ENCODE measurements around the gene PKP3.
"Not testable (repeated sequence)": the region's sequence is repeated elsewhere in the genome, so short reads cannot be mapped to it uniquely, and the experiment has no call there.

Gene PKP3

DNA sequence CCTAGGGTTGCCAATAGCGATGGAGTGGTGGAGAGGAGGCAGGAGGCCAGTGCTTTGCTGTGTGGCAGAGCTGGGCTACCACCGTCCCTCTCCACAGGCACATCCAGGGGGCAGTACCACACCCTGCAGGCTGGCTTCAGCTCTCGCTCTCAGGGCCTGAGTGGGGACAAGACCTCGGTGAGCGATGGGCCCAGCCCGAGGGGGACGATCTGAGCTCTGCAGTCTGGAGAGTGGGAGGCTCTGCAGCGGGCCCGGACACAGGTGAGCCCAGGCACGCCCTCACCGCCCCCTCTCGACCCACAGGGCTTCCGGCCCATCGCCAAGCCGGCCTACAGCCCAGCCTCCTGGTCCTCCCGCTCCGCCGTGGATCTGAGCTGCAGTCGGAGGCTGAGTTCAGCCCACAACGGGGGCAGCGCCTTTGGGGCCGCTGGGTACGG, 2.5 kb downstream of the PKP3 start:
- peak; percentile 35 for DNase-seq

DNA sequence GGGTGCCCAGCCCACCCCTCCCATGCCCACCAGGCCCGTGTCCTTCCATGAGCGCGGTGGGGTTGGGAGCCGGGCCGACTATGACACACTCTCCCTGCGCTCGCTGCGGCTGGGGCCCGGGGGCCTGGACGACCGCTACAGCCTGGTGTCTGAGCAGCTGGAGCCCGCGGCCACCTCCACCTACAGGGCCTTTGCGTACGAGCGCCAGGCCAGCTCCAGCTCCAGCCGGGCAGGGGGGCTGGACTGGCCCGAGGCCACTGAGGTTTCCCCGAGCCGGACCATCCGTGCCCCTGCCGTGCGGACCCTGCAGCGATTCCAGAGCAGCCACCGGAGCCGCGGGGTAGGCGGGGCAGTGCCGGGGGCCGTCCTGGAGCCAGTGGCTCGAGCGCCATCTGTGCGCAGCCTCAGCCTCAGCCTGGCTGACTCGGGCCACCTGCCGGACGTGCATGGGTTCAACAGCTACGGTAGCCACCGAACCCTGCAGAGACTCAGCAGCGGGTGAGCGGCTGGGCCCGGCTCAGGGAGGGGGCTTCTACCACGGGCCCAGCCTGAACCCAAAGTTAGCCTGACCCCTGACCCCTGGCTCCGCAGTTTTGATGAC, 3.0 kb downstream of the PKP3 start:
- peak; percentile 65 for DNase-seq

DNA sequence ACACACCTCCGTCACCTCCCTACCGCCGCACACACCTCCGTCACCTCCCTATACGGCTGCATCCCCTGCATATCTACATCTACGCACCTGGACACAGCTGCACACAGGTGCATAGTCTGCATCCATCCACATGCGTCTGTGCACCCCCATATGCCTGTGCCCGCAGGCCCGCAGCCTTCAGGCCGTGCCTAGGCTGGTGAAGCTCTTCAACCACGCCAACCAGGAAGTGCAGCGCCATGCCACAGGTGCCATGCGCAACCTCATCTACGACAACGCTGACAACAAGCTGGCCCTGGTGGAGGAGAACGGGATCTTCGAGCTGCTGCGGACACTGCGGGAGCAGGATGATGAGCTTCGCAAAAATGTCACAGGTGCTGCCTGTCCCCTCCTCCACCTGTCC, 4.8 kb downstream of the PKP3 start:
- DNase-seq, result no peak

DNA sequence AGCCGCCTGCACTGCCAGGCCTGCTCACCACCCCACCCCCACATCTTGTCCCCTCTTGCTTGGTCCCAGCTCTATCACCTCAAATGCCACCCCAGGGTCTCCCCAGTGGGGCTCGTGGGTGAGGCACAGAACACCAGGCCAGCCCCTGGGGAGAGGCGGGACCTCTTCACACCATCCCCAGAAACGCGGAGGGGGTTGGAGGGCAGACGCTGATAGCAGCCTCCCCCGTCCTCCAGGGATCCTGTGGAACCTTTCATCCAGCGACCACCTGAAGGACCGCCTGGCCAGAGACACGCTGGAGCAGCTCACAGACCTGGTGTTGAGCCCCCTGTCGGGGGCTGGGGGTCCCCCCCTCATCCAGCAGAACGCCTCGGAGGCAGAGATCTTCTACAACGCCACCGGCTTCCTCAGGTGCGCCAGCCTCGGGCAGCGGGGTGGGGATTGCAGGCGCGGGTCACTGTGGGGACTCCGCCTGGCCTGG, 5.8 kb downstream of the PKP3 start:
- DNase-seq, result no peak

DNA sequence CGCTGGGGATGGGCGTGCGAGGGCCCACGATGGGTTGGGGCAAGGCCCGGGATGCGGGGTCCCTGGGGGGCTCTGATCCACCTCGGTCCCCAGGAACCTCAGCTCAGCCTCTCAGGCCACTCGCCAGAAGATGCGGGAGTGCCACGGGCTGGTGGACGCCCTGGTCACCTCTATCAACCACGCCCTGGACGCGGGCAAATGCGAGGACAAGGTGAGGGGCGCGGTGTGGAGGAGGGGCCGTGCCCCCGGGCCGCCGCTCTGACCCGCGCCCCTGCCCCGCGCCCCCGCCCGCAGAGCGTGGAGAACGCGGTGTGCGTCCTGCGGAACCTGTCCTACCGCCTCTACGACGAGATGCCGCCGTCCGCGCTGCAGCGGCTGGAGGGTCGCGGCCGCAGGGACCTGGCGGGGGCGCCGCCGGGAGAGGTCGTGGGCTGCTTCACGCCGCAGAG, 6.3 kb downstream of the PKP3 start:
- DNase-seq, result no peak

DNA sequence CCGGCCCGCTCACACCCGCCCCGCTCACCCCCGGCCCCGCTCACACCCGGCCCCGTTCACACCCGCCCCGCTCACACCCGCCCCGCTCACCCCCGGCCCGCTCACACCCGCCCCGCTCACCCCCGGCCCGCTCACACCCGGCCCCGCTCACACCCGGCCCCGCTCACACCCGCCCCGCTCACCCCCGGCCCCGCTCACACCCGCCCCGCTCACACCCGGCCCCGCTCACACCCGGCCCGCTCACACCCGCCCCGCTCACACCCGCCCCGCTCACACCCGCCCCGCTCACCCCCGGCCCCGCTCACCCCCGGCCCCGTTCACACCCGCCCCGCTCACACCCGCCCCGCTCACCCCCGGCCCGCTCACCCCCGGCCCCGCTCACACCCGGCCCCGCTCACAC, 7.2 kb downstream of the PKP3 start:
- DNase-seq, result not testable (repeated sequence)

DNA sequence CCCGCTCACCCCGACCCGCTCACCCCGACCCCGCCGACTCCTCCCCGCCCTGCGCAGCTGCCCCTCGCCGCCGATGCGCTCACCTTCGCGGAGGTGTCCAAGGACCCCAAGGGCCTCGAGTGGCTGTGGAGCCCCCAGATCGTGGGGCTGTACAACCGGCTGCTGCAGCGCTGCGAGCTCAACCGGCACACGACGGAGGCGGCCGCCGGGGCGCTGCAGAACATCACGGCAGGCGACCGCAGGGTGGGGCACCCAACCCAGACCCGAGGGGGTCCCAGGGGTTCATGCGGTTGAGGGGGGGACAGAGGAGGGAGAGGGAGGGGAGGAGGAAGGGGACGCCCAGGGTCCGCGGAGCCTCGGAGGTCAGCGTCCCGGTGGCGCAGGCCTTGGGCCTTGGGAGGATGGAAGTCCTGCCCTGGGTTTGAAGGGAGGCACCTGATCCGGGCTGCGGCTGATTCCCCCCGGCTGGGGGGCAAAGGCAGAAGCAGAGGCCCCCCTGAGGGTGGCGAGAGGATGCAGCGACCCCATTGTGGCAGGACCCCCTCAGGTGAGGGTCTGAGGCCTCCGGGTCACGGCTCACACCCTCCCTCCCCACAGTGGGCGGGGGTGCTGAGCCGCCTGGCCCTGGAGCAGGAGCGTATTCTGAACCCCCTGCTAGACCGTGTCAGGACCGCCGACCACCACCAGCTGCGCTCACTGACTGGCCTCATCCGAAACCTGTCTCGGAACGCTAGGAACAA, 9.2 kb downstream of the PKP3 start:
- DNase-seq, result no peak

DNA sequence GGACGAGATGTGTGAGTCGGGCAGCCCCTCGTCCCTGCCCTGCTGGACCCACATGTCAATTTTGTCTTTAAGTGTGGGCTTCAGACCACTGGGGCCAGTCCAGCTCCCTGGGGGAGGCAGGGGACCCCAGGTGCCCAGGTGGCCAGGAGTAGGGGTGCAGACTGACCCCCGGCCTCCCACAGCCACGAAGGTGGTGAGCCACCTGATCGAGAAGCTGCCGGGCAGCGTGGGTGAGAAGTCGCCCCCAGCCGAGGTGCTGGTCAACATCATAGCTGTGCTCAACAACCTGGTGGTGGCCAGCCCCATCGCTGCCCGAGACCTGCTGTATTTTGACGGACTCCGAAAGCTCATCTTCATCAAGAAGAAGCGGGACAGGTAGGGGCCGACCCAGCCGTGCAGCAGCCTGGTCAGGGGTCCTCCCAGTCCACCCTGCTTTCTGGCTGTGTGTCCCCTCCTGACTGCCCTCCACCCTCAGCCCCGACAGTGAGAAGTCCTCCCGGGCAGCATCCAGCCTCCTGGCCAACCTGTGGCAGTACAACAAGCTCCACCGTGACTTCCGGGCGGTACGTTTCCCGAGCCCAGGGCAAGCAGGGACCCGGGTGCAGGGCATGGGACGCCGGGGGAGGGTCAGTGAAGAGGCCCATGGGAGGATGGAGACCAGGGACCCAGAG, 9.9 kb downstream of the PKP3 start:
- DNase-seq, result no peak

DNA sequence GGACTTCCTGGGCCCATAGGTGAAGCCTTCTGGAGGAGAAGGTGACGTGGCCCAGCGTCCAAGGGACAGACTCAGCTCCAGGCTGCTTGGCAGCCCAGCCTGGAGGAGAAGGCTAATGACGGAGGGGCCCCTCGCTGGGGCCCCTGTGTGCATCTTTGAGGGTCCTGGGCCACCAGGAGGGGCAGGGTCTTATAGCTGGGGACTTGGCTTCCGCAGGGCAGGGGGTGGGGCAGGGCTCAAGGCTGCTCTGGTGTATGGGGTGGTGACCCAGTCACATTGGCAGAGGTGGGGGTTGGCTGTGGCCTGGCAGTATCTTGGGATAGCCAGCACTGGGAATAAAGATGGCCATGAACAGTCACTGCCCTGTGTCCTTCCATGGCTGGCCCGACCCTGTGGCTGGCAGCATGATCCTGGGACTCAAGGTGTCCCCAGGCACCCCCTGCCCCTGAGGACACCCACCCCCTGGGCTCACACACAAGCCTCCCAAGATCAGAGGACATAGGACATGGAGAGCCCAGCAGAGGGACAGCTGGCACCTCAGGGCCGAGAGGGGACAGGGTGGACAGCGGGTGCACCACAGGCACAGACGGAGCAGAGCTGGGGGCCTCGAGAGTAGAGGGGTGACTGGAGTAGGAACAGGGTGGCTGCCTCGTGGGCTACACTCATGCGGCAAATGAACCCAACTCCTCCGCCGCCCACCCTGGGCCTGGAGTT, 10.7 kb downstream of the PKP3 start:
- no peak for DNase-seq

DNA sequence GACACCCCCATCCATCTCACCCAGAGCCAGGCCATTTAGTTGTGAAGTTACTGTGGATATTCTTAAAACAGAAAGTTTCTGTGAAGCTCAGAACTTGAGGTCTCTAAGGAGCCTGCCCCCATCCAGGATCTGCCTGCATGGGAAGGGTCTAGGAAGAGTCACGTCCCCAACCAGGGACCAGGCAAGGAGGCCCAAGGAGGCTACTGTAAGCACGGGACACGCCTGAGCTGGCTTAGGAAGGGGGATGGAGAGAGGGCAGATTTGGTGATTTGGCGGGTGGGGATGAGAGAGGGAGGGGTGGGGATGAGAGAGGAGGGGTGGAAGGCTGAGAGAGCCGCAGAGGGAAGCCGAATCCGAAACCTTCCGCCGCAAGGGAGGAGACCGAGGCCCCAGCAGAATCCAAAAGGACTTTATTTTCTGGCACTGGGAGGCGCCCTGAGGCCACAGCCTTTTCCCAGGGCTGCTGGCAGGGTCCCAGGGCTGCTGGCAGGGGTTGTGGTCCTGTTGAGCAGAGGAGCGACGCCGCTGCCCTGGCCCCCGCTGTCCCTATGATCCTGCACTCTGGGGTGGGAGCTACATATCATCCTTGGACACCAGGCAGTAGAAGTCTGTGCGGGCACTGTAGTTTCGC, 11.4 kb downstream of the PKP3 start:
- no peak for DNase-seq

DNA sequence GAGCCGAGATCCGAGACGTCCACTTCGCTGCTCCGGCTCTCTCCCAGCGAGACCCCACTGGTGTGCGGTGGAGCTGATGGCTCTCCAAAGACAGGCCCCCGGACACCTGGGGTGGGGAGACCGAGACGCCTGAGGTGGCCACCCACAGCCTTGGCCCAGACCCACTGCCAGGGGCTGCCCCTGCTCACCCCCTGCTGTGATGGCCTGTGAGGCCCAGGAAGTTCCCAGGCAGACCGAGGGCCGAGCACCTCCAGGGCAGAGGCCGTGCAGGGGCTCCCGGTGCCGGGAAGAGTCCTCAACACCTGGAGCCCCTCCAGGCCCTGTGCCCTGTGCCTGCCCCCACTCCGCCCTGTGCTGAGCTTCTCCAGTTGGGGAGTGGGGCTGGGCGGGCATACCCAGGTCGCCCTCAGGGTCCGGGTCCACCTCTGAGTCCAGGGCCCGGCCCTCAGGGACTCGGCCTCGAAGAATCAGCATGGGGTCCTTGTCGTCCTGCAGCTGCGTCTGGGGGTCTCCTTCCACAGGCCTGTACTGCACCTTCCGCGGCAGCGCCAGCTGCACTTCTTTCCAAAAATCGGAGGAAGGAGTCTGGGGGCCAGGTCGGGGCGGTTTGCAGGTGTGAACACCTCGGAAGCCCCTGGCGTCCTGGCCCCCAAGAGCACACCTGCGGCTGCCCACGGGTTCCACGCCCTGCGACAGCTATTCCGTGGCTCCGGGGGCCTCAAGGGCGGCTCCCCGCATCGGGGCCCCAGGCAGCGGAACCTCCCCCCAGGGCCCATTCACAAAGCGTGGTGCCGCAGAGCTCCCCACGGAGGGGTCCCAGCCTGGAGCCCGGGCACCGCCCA, 12.2 kb downstream of the PKP3 start:
- no peak for DNase-seq

DNA sequence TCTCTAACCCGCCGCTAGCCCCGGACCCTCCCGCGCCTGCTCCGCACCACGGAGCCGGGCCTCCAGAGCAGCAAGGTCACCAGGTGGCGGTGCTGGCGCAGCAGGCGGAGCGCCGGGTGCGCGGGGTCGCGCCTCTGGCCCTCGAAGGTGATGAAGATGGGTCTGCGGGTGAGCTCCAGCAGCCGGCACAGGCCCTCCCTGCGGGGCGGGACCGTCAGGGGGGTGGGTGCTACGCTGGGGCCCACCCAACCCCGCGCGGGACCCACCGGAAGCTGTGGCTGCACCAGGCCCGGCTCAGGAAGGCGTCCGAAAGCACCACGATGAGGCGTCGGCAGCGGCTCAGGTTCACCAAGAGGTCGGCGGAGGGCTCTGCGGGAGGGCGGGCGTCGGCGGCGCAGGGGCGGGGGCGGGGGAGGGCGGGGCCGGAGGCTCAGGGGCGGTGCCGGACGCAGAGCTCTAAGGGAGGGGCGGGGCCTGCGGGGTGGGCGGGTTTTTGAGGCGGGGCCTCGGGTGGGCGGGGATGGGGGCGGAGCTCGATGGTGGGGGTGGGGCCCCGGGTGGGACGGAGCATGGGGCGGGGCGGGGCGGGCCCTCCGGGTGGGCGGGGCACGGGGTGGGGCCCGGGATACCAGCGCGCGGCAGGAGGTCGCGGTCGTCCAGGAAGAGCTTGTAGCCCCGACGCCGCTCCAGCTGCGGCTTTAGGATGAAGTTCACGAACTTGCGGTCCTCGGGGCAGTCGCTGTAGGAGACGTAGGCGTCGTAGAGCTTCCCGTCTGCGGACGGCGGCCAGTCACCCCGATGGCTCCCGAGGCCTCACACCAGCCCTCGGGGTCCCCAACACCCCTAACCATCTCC, 13.0 kb downstream of the PKP3 start:
- peak; percentile 96 for DNase-seq

DNA sequence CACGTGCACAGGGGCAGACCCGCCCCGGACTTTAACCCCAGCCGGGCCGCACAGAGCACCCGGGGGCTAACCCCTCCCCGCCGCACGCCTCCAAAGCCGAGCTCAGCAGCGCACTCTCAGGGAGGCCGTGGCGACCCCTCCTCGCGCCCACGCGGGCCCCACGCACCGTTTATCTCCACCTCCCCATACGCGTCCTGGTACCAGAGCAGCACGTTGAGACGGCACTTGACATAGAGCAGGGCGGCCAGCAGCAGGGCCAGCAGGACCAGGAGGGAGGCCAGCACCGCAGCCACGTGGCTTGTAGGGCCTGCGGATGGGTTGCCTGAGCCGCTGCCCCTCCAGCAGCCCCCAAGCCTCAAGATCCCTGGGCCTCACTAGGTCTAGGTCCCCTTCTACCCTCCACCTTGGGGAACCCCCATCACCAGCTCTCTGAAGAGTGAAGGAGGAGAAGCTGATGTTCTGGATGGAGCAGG, 13.7 kb downstream of the PKP3 start:
- no peak for DNase-seq

DNA sequence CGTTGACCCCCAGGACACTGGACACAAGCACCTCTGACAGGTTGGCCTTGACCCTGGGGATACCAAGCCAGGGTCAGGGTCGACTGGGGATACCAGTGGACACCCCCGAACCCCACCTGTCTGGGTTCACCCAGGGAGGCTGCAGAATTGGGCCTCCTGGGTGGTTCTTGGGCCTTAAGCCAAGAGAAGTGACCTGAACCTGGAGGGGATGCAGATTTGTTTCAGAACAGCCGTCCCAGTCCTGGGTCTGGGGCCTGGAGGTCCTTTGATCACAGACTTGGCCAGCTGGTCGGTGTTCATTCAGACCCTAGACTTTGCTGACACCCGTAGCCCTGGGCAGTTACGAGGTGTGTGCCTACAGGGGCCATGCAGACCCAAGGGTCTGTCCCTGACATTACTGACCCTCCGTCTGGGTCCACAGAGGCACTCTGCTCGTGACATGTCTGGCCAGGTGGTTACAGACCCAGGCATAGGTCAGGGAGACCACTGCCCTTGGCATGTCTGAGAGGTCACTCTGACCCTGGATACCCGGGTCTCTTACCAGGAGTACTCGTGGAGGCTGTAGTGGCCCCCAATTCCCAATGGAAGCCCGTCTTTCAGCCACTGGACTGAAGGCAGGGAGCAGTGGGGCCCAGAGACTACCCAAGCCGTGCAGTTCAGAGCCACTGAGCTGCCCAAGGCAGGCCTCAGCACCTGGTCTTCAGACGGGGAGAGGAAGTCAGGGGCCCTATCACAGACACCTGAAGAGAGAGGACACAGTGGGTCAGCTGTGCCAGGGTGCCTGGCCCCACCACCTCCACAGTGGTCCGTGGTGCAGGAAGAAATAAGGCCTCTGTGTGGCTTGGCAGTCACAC, 14.4 kb downstream of the PKP3 start:
- DNase-seq, result no peak

DNA sequence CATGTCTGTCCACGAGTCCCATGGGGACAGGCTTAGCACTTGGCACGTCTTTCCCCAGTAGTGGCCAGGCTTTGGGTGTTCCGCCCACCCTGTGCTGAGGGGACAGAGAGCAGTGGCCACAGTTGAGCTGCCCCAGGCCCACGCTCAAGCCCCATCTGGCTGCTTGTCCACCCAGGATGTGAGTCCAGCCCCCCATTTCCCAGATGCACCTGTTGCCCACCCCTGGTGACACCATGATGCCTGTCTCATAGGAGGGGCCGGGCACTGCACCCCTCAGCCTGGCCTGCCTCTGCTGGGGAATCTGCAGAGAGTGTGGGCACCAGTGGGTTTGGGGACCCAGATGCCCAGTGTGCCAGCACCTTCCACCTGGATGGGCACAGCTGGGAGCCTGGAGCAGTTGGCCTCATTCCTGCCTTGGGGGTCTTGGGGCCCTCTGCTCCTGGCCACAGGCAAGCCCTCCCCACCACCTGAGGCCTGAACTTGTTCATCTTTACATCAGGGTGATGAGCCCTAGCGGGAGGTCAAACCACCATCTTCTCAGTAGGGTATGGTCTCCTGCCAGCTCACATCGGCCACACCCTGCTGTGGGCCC, 15.1 kb downstream of the PKP3 start:
- DNase-seq, result no peak

DNA sequence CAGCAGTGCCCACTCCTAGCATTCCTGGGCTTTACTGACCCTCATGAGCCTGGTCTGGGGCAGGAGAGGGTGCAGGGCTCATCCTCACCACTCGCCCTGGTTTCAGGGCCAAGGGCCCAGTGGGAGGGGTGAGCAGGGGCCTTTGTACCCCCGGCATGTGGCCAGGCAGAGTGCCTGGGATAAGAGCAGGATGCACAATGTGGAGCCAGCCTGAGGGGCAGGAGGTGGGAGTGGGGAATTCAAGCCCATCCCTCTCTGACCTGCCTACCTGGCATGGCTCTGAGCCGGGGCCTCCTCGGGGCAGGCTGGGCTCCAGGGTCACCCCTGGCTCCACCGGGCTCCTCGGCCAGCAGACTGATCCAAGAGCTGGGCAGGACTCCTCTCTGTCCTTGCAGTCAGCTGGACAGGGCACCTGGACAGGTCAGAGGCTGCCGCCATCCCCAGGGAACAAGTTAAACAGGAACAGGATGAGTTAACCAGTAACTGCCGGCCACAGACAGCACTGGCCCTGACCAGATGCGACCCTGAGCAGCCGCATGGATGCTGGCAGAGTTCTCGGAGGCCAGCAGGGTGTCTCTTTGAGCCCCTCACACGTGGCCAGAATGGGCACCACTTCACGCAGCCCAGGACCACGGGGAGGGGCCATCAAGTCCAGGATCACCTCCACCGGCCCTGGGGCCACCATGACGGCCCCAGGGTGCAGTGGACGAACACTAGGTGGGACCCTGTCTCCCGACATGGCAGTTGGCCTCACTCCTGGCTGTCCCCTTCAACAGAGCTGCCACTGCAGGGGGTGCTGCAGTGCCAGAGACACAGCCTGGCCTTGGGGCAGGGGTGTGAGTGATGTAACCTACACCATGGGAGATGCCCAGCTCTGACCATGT, 15.8 kb downstream of the PKP3 start:
- no peak for DNase-seq

DNA sequence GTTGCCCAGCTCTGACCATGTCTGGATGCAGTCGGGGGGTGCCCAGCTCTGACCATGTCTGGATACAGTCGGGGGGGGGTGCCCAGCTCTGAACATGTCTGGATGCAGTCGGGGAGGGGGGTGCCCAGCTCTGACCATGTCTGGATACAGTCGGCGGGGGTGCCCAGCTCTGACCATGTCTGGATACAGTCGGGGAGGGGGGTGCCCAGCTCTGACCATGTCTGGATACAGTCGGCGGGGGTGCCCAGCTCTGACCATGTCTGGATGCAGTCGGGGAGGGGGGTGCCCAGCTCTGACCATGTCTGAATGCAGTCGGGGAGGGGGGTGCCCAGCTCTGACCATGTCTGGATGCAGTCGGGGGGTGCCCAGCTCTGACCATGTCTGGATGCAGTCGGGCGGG, 16.7 kb downstream of the PKP3 start:
- DNase-seq, result not testable (repeated sequence)

DNA sequence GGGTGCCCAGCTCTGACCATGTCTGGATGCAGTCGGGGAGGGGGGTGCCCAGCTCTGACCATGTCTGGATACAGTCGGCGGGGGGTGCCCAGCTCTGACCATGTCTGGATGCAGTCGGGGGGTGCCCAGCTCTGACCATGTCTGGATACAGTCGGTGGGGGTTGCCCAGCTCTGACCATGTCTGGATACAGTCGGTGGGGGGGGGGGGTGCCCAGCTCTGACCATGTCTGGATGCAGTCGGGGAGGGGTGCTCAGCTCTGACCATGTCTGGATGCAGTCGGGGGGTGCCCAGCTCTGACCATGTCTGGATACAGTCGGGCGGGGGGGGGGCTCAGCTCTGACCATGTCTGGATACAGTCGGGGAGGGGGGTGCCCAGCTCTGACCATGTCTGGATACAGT, 17.5 kb downstream of the PKP3 start:
- not testable (repeated sequence) for DNase-seq

Data from CD4-positive, alpha-beta T cell treated with Interleukin-12 subunit alpha and Interleukin-12 subunit beta, for 1 hour (primary cell).